B cell (primary cell): ENCODE measurements around the gene JARID2. TPM values are rescaled to one million over a fixed set of nuclear protein-coding genes. Genes with fewer than 3 reads are reported as not detected.
"Not testable (repeated sequence)": the region's sequence is repeated elsewhere in the genome, so short reads cannot be mapped to it uniquely, and the experiment has no call there.

Source experiments
- ATAC-seq: fragments of 200-7000 bp; cut with Tn5 transposase; one replicate; pipeline ENCODE4 v1.10.0; 2021; ENCODE audit warnings: low read depth, mild to moderate bottlenecking, moderate number of reproducible peaks, moderate library complexity
- CTCF ChIA-PET: fragments of 350-600 bp; sonication (Branson Sonifier 250); formaldehyde crosslinking; loops from one replicate; lab custom pipeline; 2021; ENCODE audit warnings: antibody characterized with exemption, inconsistent platforms; lab: Charles Lee
- POLR2A ChIA-PET: fragments of 350-600 bp; sonication (Branson Sonifier 250); formaldehyde crosslinking; loops from one replicate; lab custom pipeline; 2021; ENCODE audit warnings: antibody characterized with exemption; lab: Charles Lee
- DNase-seq: peaks from one replicate; pipeline ENCODE4 v3.0.0; 2013
- H2AFZ ChIP-seq: 2 replicates; pipeline ENCODE4 v1.6.1; 2012; ENCODE audit warnings: mild to moderate bottlenecking, low read depth, low read length; ENCODE audit not compliant: insufficient read depth, poor library complexity, severe bottlenecking
- H3K27ac ChIP-seq, 2 donors: 1 replicate in 1 of 2; 2 replicates in 1 of 2; pipeline ENCODE4 v1.5.1; 2012 to 2013; ENCODE audit warnings: low read length in 2 of 2, mild to moderate bottlenecking in 2 of 2, moderate library complexity in 1 of 2
- H3K27me3 ChIP-seq, 4 experiments: fragments of 200-600 bp in 1 of 4; sonication (generic) in 1 of 4; replicated peaks in 1 of 4; 1 replicate in 2 of 4; 2 replicates in 2 of 4; pipeline versions ENCODE4 v1.6.1 to v1.7.0; 2013 to 2016; ENCODE audit warnings: low read length in 3 of 4, mild to moderate bottlenecking in 2 of 4, mixed read lengths in 1 of 4, moderate library complexity in 1 of 4; ENCODE audit not compliant: insufficient read depth in 4 of 4, control insufficient read depth in 3 of 4; ENCODE audit errors: control extremely low read depth in 1 of 4
- H3K36me3 ChIP-seq, 2 experiments: replicated peaks in 1 of 2; 1 replicate in 1 of 2; 2 replicates in 1 of 2; pipeline versions ENCODE4 v1.6.1 to v1.7.1; 2013; ENCODE audit warnings: low read length in 1 of 2; ENCODE audit not compliant: insufficient read depth in 2 of 2, control insufficient read depth in 1 of 2; ENCODE audit errors: control extremely low read depth in 1 of 2, extremely low read depth in 1 of 2
- H3K4me1 ChIP-seq, 2 donors: fragments of 200-600 bp in 1 of 2; sonication (generic) in 1 of 2; 1 replicate in 1 of 2; 2 replicates in 1 of 2; pipeline versions ENCODE4 v1.5.1 to v1.6.1; 2013 to 2017; ENCODE audit warnings: low read length in 2 of 2; ENCODE audit not compliant: control insufficient read depth in 2 of 2, insufficient read depth in 2 of 2
- H3K4me2 ChIP-seq: replicated peaks from 2 replicates; pipeline ENCODE3; 2012; ENCODE audit warnings: mild to moderate bottlenecking, low read depth, low read length; ENCODE audit not compliant: poor library complexity, severe bottlenecking
- H3K4me3 ChIP-seq, 5 experiments: fragments of 200-600 bp in 1 of 5; sonication (generic) in 1 of 5; 1 replicate in 3 of 5; 2 replicates in 2 of 5; pipeline versions ENCODE4 v1.5.1 to v1.7.0; 2011 to 2016; ENCODE audit warnings: low read length in 4 of 5, mild to moderate bottlenecking in 4 of 5, low read depth in 2 of 5, control low read depth in 1 of 5, moderate library complexity in 1 of 5; ENCODE audit not compliant: insufficient read depth in 1 of 5; ENCODE audit errors: control extremely low read depth in 1 of 5, extremely low read depth in 1 of 5
- H3K79me2 ChIP-seq: fragments of 200-600 bp; sonication (generic); one replicate; pipeline ENCODE4 v1.6.0; 2016; ENCODE audit warnings: low read length; ENCODE audit not compliant: control insufficient read depth, insufficient read depth
- H3K9ac ChIP-seq: fragments of 200-600 bp; sonication (generic); 2 replicates; pipeline ENCODE4 v1.6.1; 2017; ENCODE audit warnings: mild to moderate bottlenecking, low read length, moderate library complexity
- H3K9me3 ChIP-seq, 3 donors: one replicate each; pipeline versions ENCODE4 v1.6.1 to v1.7.1; 2013; ENCODE audit warnings: low read length in 2 of 3; ENCODE audit not compliant: control insufficient read depth in 2 of 3, insufficient read depth in 1 of 3; ENCODE audit errors: control extremely low read depth in 1 of 3
- H4K20me1 ChIP-seq: 2 replicates; pipeline ENCODE4 v1.6.0; 2012; ENCODE audit warnings: mild to moderate bottlenecking, low read length; ENCODE audit not compliant: insufficient read depth, control insufficient read depth, poor library complexity, severe bottlenecking
- H3K27ac Mint-ChIP-seq: one replicate; pipeline ENCODE4 v1.8.0; 2021; ENCODE audit warnings: mixed read lengths
- H3K27me3 Mint-ChIP-seq: one replicate; pipeline ENCODE4 v1.8.0; 2021; ENCODE audit warnings: mixed read lengths
- H3K4me1 Mint-ChIP-seq: one replicate; pipeline ENCODE4 v1.8.0; 2021; ENCODE audit warnings: mixed read lengths
- H3K4me3 Mint-ChIP-seq: one replicate; pipeline ENCODE4 v1.8.0; 2021; ENCODE audit warnings: mixed read lengths
- H3K9me3 Mint-ChIP-seq: one replicate; pipeline ENCODE4 v1.8.0; 2022; ENCODE audit warnings: mixed read lengths; ENCODE audit not compliant: insufficient read depth
- EZH2 ChIP-seq: IDR thresholded peaks from 2 replicates; pipeline ENCODE4 v1.6.1; 2012; ENCODE audit warnings: borderline replicate concordance, low read depth, mild to moderate bottlenecking, moderate library complexity, low read length; ENCODE audit not compliant: insufficient read depth, poor library complexity, severe bottlenecking
- WGBS: methylation state at CpG from one replicate; pipeline ENCODE4 v1.1.5; 2013; ENCODE audit warnings: missing lambda C conversion rate; ENCODE audit not compliant: insufficient coverage; 5-methylcytosine and 5-hydroxymethylcytosine counted together
- intact Hi-C: fragments of 100-400 bp; cut with micrococcal nuclease; formaldehyde crosslinking; loops from one replicate; pipeline ENCODE4 v1.10.0; 2022
- polyA plus RNA-seq: library from polyadenylated mRNA; depleted of rRNA; stranded (reverse); fragments of >200 nt; gene quantifications from 2 replicates; pipeline ENCODE4 v1.2.3, GENCODE V29; 2012
- total RNA-seq, 2 donors: library from RNA; stranded (reverse); fragments of 120-200 nt in 1 of 2; gene quantifications; 1 replicate in 1 of 2; 2 replicates in 1 of 2; pipeline versions ENCODE4 v1.2.3 to v1.2.4, GENCODE V29; 2013 to 2022
- TF ChIP-seq, protein P1 (sequence below): fragments of 200-600 bp; IDR thresholded peaks from one replicate; pipeline ENCODE4 v1.8.0; 2022; ENCODE audit warnings: antibody characterized with exemption, mild to moderate bottlenecking

JARID2 gene
- total and polyA plus RNA-seq, 2 donors (not counting 1 experiment from before 2014, with no cell fraction given) = 11.0 to 58.1 TPM

DNA sequence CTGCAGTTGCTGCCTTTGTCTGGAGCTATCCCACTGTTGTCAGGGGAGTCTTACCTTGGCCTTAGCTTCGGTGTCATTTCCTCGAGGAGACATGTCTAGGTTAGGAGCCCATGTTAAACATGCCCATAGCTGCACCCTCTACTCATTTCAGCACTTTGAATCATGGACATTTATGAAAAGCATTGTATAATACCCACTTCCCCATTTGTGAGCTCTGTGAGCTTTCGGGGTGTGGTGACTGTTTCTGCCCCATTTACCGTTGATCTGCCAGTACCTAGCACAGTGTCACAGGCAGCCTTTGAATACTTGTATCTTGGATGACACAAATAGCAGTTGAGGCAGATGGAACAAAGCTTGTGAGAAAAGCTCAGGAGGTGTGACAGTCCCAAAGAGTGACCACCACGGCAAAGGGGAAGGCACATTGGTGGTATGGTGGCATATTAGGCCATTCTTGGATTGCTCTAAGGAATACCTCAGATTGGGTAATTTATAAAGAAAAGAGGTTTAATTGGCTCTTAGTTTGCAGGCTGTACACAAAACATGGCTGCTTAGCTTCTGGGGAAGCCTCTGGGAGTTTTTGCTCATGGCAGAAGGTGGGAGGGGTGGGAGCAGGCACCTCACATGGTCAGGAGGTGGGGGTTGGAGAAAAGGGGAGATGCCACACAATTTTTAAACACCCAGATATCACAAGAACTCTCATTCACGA lies 42.0 kb downstream of the JARID2 start:
- H3K9me3 Mint-ChIP-seq = peaks cover 2% of the 10 kb centered on the region
- Histone ChIP-seq H3K9ac (no peak overlapping the region), H3K4me2 (peak overlapping the region; percentile 53), H3K4me1 (peaks cover 26 to 30% of the 10 kb centered on the region in 2 donors), H3K9me3 (no peaks in the 10 kb centered on the region), H3K79me2 (peaks cover 92% of the 10 kb centered on the region), H3K4me3 (no peak overlapping the region), H3K27ac (peak overlapping the region in 1 of 2 donors; percentile 23), H3K27me3 (no peaks in the 10 kb centered on the region), H3K36me3 (peaks cover 0 to 7% of the 10 kb centered on the region in 2 experiments), H4K20me1 (peaks cover 48% of the 10 kb centered on the region), H2AFZ (no peak overlapping the region)
- H3K4me3 Mint-ChIP-seq = peak overlapping the region; percentile 56
- DNase-seq = peak; percentile 73
- intact Hi-C loops = loop anchor here (2.0 to 5.0 kb wide), 3 partner anchors 13 to 34 kb away; no protein-coding TSS in a partner anchor
- no peak for TF ChIP-seq EZH2
- CTCF ChIA-PET = interaction anchor here (1.0 to 1.5 kb wide), 5 partner anchors 17 to 203 kb away, joined by 3 read pairs; no protein-coding TSS in a partner anchor
- peak overlapping the region; percentile 69 for H3K27ac Mint-ChIP-seq
- ATAC-seq = peak; percentile 96
- H3K4me1 Mint-ChIP-seq = peaks cover 50% of the 10 kb centered on the region
- WGBS = 60% methylated on average over 1 of the region's 6 CpGs
- POLR2A ChIA-PET = interaction anchor here (0.5 to 0.6 kb wide), 3 partner anchors 45 to 430 kb away, joined by 3 to 4 read pairs (median 3); no protein-coding TSS in a partner anchor
- H3K27me3 Mint-ChIP-seq = no peaks in the 10 kb centered on the region

DNA sequence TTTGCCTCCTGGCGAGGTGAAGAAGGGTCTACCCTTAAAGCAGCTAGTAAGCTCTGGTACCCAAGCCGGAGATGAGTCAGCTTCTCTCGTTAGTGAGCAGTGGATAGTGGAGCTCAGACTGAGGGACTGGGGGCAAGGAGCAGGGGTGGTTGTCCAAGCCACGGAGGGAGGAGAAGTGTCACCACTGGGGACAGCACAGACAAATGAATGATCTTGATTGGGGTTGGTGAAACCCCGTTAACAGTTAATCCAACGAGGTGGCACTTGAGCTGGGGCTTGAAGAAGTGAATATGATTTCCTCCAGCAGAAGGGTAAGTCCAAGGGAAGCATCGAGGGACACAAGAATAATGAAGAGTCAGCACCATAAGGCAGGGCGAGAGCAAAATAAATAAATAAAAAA lies 43.0 kb downstream of the JARID2 start:
- WGBS = 87% methylated on average over 4 of the region's 8 CpGs
- ChIA-PET POLR2A (no interaction called here), CTCF (interaction anchor here (1.2 to 1.4 kb wide), 2 partner anchors 26 to 202 kb away, joined by 3 read pairs; no protein-coding TSS in a partner anchor)
- peaks cover 92% of the 10 kb centered on the region for H3K79me2 ChIP-seq
- H3K9ac ChIP-seq = no peak overlapping the region
- ATAC-seq (no peak), DNase-seq (no peak)
- H3K27ac ChIP-seq = no peak overlapping the region
- H2AFZ ChIP-seq = no peak overlapping the region
- H3K4me2 ChIP-seq = peak overlapping the region; percentile 53
- H3K4me3 ChIP-seq = no peak overlapping the region
- H3K36me3 ChIP-seq = peaks cover 0 to 11% of the 10 kb centered on the region in 2 experiments
- H3K4me1 ChIP-seq = peaks cover 34% of the 10 kb centered on the region in 2 donors
- H3K27me3 Mint-ChIP-seq = no peaks in the 10 kb centered on the region
- H3K4me1 Mint-ChIP-seq = peaks cover 59% of the 10 kb centered on the region
- H3K27me3 ChIP-seq = no peaks in the 10 kb centered on the region
- intact Hi-C loops = loop anchor here (5.0 kb wide), 1 partner anchor 33 kb away; no protein-coding TSS in a partner anchor
- H3K9me3 Mint-ChIP-seq = peaks cover 2% of the 10 kb centered on the region
- no peak overlapping the region for H3K27ac Mint-ChIP-seq
- no peak overlapping the region for H3K4me3 Mint-ChIP-seq
- H3K9me3 ChIP-seq = no peaks in the 10 kb centered on the region
- H4K20me1 ChIP-seq = peaks cover 51% of the 10 kb centered on the region
- TF ChIP-seq EZH2 = no peak
- TF ChIP-seq, protein P1, sequence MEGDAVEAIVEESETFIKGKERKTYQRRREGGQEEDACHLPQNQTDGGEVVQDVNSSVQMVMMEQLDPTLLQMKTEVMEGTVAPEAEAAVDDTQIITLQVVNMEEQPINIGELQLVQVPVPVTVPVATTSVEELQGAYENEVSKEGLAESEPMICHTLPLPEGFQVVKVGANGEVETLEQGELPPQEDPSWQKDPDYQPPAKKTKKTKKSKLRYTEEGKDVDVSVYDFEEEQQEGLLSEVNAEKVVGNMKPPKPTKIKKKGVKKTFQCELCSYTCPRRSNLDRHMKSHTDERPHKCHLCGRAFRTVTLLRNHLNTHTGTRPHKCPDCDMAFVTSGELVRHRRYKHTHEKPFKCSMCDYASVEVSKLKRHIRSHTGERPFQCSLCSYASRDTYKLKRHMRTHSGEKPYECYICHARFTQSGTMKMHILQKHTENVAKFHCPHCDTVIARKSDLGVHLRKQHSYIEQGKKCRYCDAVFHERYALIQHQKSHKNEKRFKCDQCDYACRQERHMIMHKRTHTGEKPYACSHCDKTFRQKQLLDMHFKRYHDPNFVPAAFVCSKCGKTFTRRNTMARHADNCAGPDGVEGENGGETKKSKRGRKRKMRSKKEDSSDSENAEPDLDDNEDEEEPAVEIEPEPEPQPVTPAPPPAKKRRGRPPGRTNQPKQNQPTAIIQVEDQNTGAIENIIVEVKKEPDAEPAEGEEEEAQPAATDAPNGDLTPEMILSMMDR = no peak

DNA sequence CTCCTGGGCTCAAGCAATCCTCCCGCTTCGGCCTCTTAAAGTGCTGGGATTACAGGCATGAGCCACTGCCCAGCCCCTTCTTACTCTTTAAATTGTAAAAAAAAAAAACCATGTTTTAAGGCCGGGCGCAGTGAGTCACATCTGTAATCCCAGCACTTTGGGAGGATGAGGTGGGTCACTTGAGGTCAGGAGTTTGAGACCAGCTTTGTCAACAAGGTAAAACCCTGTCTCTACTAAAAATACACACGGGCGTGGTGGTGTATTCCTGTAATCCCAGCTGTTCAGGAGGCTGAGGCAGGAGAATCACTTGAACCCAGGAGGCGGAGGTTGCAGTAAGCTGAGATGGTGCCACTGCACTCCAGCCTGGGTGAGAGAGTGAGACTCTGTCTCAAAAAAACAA lies 43.6 kb downstream of the JARID2 start:
- H3K9ac ChIP-seq, H3K27me3 ChIP-seq, H3K27ac Mint-ChIP-seq, H3K9me3 Mint-ChIP-seq, H3K27ac ChIP-seq, H3K9me3 ChIP-seq, H3K4me3 ChIP-seq, H3K4me2 ChIP-seq, ATAC-seq, H3K4me3 Mint-ChIP-seq, H3K27me3 Mint-ChIP-seq, DNase-seq, H2AFZ ChIP-seq, CTCF ChIA-PET: not testable (repeated sequence)
- peaks cover 59% of the 10 kb centered on the region for H3K4me1 Mint-ChIP-seq
- peaks cover 92% of the 10 kb centered on the region for H3K79me2 ChIP-seq
- H4K20me1 ChIP-seq = peaks cover 57% of the 10 kb centered on the region
- 100% methylated on average over 3 of the region's 7 CpGs for WGBS
- peaks cover 0 to 11% of the 10 kb centered on the region in 2 experiments for H3K36me3 ChIP-seq
- POLR2A ChIA-PET = interaction anchor here (0.6 kb wide), 1 partner anchor 221 kb away, joined by 3 read pairs; no protein-coding TSS in a partner anchor
- intact Hi-C loops = loop anchor here (5.0 kb wide), 1 partner anchor 33 kb away; no protein-coding TSS in a partner anchor
- H3K4me1 ChIP-seq = peaks cover 35 to 37% of the 10 kb centered on the region in 2 donors
